Ishikawa (cell line): ENCODE measurements around the gene LOXHD1.

ENCODE experiments used
- CEBPB ChIP-seq: IDR thresholded peaks from 2 replicates; pipeline ENCODE4 v1.6.1; 2012
- CREB1 ChIP-seq: IDR thresholded peaks from 2 replicates; pipeline ENCODE4 v1.6.1; 2012; ENCODE audit warnings: low read depth
- EGR1 ChIP-seq: IDR thresholded peaks from 2 replicates; pipeline ENCODE4 v1.6.1; 2012
- EP300 ChIP-seq: IDR thresholded peaks from 2 replicates; pipeline ENCODE4 v1.6.1; 2012; ENCODE audit warnings: borderline replicate concordance
- FOXM1 ChIP-seq: IDR thresholded peaks from 2 replicates; pipeline ENCODE4 v1.6.1; 2012; ENCODE audit warnings: low read depth, borderline replicate concordance
- MAX ChIP-seq: IDR thresholded peaks from 2 replicates; pipeline ENCODE4 v1.6.1; 2012
- NFIC ChIP-seq: IDR thresholded peaks from 2 replicates; pipeline ENCODE4 v1.6.1; 2012
- RAD21 ChIP-seq: IDR thresholded peaks from 2 replicates; pipeline ENCODE4 v1.6.1; 2012; ENCODE audit warnings: low read depth
- REST ChIP-seq: IDR thresholded peaks from 2 replicates; pipeline ENCODE4 v1.6.1; 2012; ENCODE audit warnings: low read depth, mild to moderate bottlenecking
- TAF1 ChIP-seq: IDR thresholded peaks from 2 replicates; pipeline ENCODE4 v1.6.1; 2012; ENCODE audit warnings: low read depth, mild to moderate bottlenecking
- TCF12 ChIP-seq: IDR thresholded peaks from 2 replicates; pipeline ENCODE4 v1.6.1; 2012; ENCODE audit warnings: low read depth
- TEAD4 ChIP-seq: IDR thresholded peaks from 2 replicates; pipeline ENCODE4 v1.6.1; 2012
- USF1 ChIP-seq: IDR thresholded peaks from 2 replicates; pipeline ENCODE4 v1.6.1; 2012
- YY1 ChIP-seq: IDR thresholded peaks from 2 replicates; pipeline ENCODE4 v1.6.1; 2012; ENCODE audit warnings: low read depth

- TF ChIP-seq TCF12: no peak
- no peak for TF ChIP-seq TAF1
- no peak for TF ChIP-seq EP300
- TF ChIP-seq MAX: no peak
- TF ChIP-seq CREB1: no peak
- TF ChIP-seq CEBPB: no peak
- no peak for TF ChIP-seq EGR1
- TF ChIP-seq REST: no peak
- TF ChIP-seq FOXM1: no peak
- no peak for TF ChIP-seq RAD21
- no peak for TF ChIP-seq YY1
- TF ChIP-seq USF1: no peak
- TF ChIP-seq NFIC: no peak
- no peak for TF ChIP-seq TEAD4
Measured at GRCh38 chr18:46590103-46590502, 66.9 kb downstream of the LOXHD1 start.
